Stimulated activated CD4-positive, alpha-beta T cell treated with anti-CD3 and anti-CD28 coated beads, Interleukin-1b, Interleukin-23, amount 100 ng/mL, for 48 hours (primary cell): ENCODE results near the gene DCUN1D2.
"Not testable (repeated sequence)": the region's sequence is repeated elsewhere in the genome, so short reads cannot be mapped to it uniquely, and the experiment has no call there.

Experiments used
- DNase-seq: peaks from one replicate; pipeline ENCODE4 v3.0.0-alpha.2; 2020

The DCUN1D2 gene

GRCh38 chr13:113490496-113491417, at the start of gene DCUN1D2:
TSS of gene DCUN1D2 (minus strand) at chr13:113490711. CDS start at chr13:113490669, 42 bp downstream.
- peak; percentile 69 for DNase-seq

- DNase-seq: no peak
These were observed 49.3 kb upstream of the DCUN1D2 start for GRCh38 chr13:113539822-113540221.

- DNase-seq: no peak
These were observed 48.7 kb upstream of the DCUN1D2 start for GRCh38 chr13:113539176-113539575.

- no peak for DNase-seq
These were observed 48.2 kb upstream of the DCUN1D2 start for GRCh38 chr13:113538689-113539058.

GRCh38 chr13:113537909-113538688, 47.6 kb upstream of the DCUN1D2 start:
- DNase-seq: no peak

GRCh38 chr13:113537205-113537604, 46.7 kb upstream of the DCUN1D2 start:
- DNase-seq: no peak

GRCh38 chr13:113536461-113537110, 46.1 kb upstream of the DCUN1D2 start:
- no peak for DNase-seq

- DNase-seq: no peak
These were observed 44.9 kb upstream of the DCUN1D2 start for GRCh38 chr13:113535381-113535781.

GRCh38 chr13:113534236-113534860, 43.8 kb upstream of the DCUN1D2 start:
- DNase-seq: no peak

GRCh38 chr13:113533161-113533840, 42.8 kb upstream of the DCUN1D2 start:
- DNase-seq: no peak

GRCh38 chr13:113532156-113532806, 41.8 kb upstream of the DCUN1D2 start:
- no peak for DNase-seq

- DNase-seq: no peak
These were observed 40.7 kb upstream of the DCUN1D2 start for GRCh38 chr13:113531041-113531873.

- no peak for DNase-seq
These were observed 38.3 kb upstream of the DCUN1D2 start for GRCh38 chr13:113528813-113529180.

GRCh38 chr13:113528101-113528812, 37.7 kb upstream of the DCUN1D2 start:
- DNase-seq: no peak

GRCh38 chr13:113527272-113527958, 36.9 kb upstream of the DCUN1D2 start:
- DNase-seq: no peak

GRCh38 chr13:113526466-113527220, 36.1 kb upstream of the DCUN1D2 start:
- no peak for DNase-seq

GRCh38 chr13:113522438-113522837, 31.9 kb upstream of the DCUN1D2 start:
- DNase-seq: not testable (repeated sequence)

- DNase-seq: no peak
These were observed 30.1 kb upstream of the DCUN1D2 start for GRCh38 chr13:113520571-113520970.

- DNase-seq: no peak
These were observed 29.0 kb upstream of the DCUN1D2 start for GRCh38 chr13:113519556-113519955.
